ENCODE data around the gene NOB1.

NOB1 gene

DNA sequence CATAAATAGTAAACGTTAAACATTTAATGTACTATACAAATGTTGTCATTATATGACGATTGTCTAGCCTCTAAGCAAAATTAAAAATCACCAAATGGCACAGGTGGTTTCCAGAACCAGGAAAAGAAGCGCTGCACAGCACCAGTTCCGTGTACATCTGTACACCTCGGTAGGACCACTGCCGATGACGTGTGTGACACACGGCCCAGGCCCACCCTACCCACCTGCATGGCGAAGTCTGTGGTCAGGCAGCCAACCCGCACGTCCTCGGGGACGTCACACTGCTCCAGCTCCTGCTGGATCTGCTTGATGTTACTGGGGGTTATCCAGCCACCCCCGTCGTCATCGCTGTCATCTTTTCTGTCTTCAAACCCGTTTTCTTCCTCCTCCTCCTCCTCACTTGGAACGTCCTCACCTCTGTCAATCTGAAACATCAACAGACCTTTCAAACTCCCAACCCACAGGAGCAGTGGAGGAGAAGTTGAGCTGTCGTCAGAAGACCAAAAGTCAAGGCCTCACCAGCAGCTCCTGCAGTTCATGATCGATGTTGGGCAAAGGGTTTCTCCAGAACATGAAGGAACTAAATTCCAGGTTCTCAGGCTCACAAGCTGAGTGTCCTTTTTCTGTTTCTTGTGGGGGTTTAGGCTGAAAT lies 5.9 kb downstream of the NOB1 start:
- Histone ChIP-seq H3K27ac (replicated peaks; ENCODE audit: low read length) (no peak overlapping the region), H2AK5ac (ENCODE audit: low read depth, low read length) (no peak overlapping the region), H3K18ac (ENCODE audit: low read length) (no peak overlapping the region), H3K4me3 (ENCODE audit: low read length in 2 of 2) (no peak overlapping the region), H3K4ac (ENCODE audit: low read length) (no peak overlapping the region), H3K23ac (ENCODE audit: low read depth, low read length, poor library complexity) (no peak overlapping the region), H2AFZ (ENCODE audit: low read length) (no peak overlapping the region), H3K36me3 (replicated peaks in 1 of 2; ENCODE audit: control insufficient read depth in 2 of 2, insufficient read depth in 2 of 2, low read length in 2 of 2) (peaks cover 50 to 95% of the 10 kb centered on the region in 2 donors), H4K91ac (ENCODE audit: low read depth, low read length, poor library complexity) (no peak overlapping the region), H2BK5ac (ENCODE audit: low read length) (no peak overlapping the region), H3K79me1 (ENCODE audit: low read depth, low read length) (peaks cover 6% of the 10 kb centered on the region), H3K14ac (ENCODE audit: low read length) (no peak overlapping the region), H2BK12ac (ENCODE audit: low read length) (no peak overlapping the region), H3K9me3 (replicated peaks in 1 of 2; ENCODE audit: control insufficient read depth in 2 of 2, insufficient read depth in 1 of 2, low read depth in 1 of 2, low read length in 2 of 2) (no peaks in the 10 kb centered on the region), H3K27me3 (ENCODE audit: control insufficient read depth in 3 of 3, insufficient read depth in 3 of 3, low read depth in 1 of 3, low read length in 3 of 3) (no peaks in the 10 kb centered on the region), H3K9ac (ENCODE audit: low read depth, low read length, poor library complexity) (no peak overlapping the region), H4K8ac (ENCODE audit: low read depth, low read length) (no peak overlapping the region), H2BK15ac (ENCODE audit: low read length) (no peak overlapping the region), H2BK120ac (ENCODE audit: low read depth, low read length) (no peak overlapping the region), H3K4me2 (ENCODE audit: insufficient read depth, low read length, poor library complexity, severe bottlenecking) (no peak overlapping the region), H3K4me1 (ENCODE audit: control insufficient read depth in 2 of 2, insufficient read depth in 1 of 2, low read depth in 1 of 2, low read length in 2 of 2) (peaks cover 0 to 3% of the 10 kb centered on the region in 2 donors)
- DNase-seq (ENCODE audit: low spot score), result no peak
- WGBS, 2 donors (ENCODE audit: extremely low coverage in 2 of 2, insufficient read length in 2 of 2, insufficient replicate concordance in 1 of 2), result no CpG with 5 or more reads among the region's 20 CpGs

DNA sequence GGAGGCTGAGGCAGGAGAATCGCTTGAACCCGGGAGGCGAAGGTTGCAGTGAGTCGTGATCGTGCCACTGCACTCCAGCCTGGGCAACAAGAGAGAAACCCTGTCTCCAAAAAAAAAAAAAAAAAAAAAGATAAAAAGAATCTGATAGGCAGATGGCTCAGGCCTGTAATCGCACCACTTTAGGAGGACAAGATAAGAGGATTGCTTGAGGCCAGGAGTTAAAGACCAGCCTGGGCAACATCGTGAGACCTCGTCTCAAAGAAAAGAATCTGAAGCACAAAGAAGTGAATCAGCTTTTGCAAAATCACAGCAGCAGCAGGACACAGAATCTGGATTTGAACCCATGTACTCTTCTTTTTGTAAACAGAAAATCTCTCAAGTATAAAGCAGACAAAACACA lies 7.6 kb downstream of the NOB1 start:
- Histone ChIP-seq H2BK15ac (ENCODE audit: low read length) (no peak overlapping the region), H3K18ac (ENCODE audit: low read length) (no peak overlapping the region), H3K14ac (ENCODE audit: low read length) (no peak overlapping the region), H3K79me1 (ENCODE audit: low read depth, low read length) (peaks cover 6% of the 10 kb centered on the region), H2AK5ac (ENCODE audit: low read depth, low read length) (no peak overlapping the region), H3K27me3 (ENCODE audit: control insufficient read depth in 3 of 3, insufficient read depth in 3 of 3, low read depth in 1 of 3, low read length in 3 of 3) (no peaks in the 10 kb centered on the region), H2BK12ac (ENCODE audit: low read length) (no peak overlapping the region), H2BK120ac (ENCODE audit: low read depth, low read length) (no peak overlapping the region), H3K27ac (replicated peaks; ENCODE audit: low read length) (no peak overlapping the region), H4K8ac (ENCODE audit: low read depth, low read length) (no peak overlapping the region), H2AFZ (ENCODE audit: low read length) (no peak overlapping the region), H3K4me2 (ENCODE audit: insufficient read depth, low read length, poor library complexity, severe bottlenecking) (no peak overlapping the region), H4K91ac (ENCODE audit: low read depth, low read length, poor library complexity) (no peak overlapping the region), H3K36me3 (replicated peaks in 1 of 2; ENCODE audit: control insufficient read depth in 2 of 2, insufficient read depth in 2 of 2, low read length in 2 of 2) (peaks cover 60 to 99% of the 10 kb centered on the region in 2 donors), H2BK5ac (ENCODE audit: low read length) (no peak overlapping the region), H3K4me3 (ENCODE audit: low read length in 2 of 2) (no peak overlapping the region), H3K4me1 (ENCODE audit: control insufficient read depth in 2 of 2, insufficient read depth in 1 of 2, low read depth in 1 of 2, low read length in 2 of 2) (no peaks in the 10 kb centered on the region), H3K9me3 (replicated peaks in 1 of 2; ENCODE audit: control insufficient read depth in 2 of 2, insufficient read depth in 1 of 2, low read depth in 1 of 2, low read length in 2 of 2) (no peaks in the 10 kb centered on the region), H3K9ac (ENCODE audit: low read depth, low read length, poor library complexity) (no peak overlapping the region), H3K23ac (ENCODE audit: low read depth, low read length, poor library complexity) (no peak overlapping the region), H3K4ac (ENCODE audit: low read length) (no peak overlapping the region)
- WGBS, 2 donors (ENCODE audit: extremely low coverage in 2 of 2, insufficient read length in 2 of 2, insufficient replicate concordance in 1 of 2), result no CpG with 5 or more reads among the region's 8 CpGs
- DNase-seq (ENCODE audit: low spot score), result no peak

DNA sequence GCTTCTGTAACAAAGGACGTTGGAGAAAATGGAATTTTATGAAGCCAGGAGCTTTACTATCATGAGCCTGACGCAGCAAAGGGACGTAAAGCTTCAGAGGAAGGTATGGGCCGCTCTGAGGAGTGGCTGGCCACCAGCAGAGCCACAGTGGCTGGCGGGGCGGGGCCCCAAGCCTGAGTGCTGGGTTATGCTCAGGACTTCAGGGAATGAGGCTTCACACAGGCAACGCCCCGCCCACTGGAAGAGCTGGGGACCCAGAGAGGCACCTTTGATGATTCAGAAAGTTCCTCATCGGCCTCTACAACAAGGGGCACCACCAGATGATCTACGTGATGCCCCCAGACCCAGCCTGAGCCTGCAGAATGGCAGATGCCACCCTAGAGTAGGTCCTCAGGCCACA lies 8.8 kb downstream of the NOB1 start:
- Histone ChIP-seq H3K18ac (ENCODE audit: low read length) (no peak overlapping the region), H3K14ac (ENCODE audit: low read length) (no peak overlapping the region), H3K9ac (ENCODE audit: low read depth, low read length, poor library complexity) (no peak overlapping the region), H3K79me1 (ENCODE audit: low read depth, low read length) (peaks cover 3% of the 10 kb centered on the region), H3K27ac (replicated peaks; ENCODE audit: low read length) (no peak overlapping the region), H3K4me3 (ENCODE audit: low read length in 2 of 2) (no peak overlapping the region), H3K36me3 (replicated peaks in 1 of 2; ENCODE audit: control insufficient read depth in 2 of 2, insufficient read depth in 2 of 2, low read length in 2 of 2) (peaks cover 68 to 99% of the 10 kb centered on the region in 2 donors), H3K9me3 (replicated peaks in 1 of 2; ENCODE audit: control insufficient read depth in 2 of 2, insufficient read depth in 1 of 2, low read depth in 1 of 2, low read length in 2 of 2) (no peaks in the 10 kb centered on the region), H3K23ac (ENCODE audit: low read depth, low read length, poor library complexity) (peak overlapping the region; percentile 48), H3K27me3 (ENCODE audit: control insufficient read depth in 3 of 3, insufficient read depth in 3 of 3, low read depth in 1 of 3, low read length in 3 of 3) (no peaks in the 10 kb centered on the region), H2BK120ac (ENCODE audit: low read depth, low read length) (no peak overlapping the region), H2BK15ac (ENCODE audit: low read length) (no peak overlapping the region), H3K4ac (ENCODE audit: low read length) (no peak overlapping the region), H3K4me2 (ENCODE audit: insufficient read depth, low read length, poor library complexity, severe bottlenecking) (no peak overlapping the region), H4K8ac (ENCODE audit: low read depth, low read length) (no peak overlapping the region), H4K91ac (ENCODE audit: low read depth, low read length, poor library complexity) (no peak overlapping the region), H2BK5ac (ENCODE audit: low read length) (no peak overlapping the region), H2AK5ac (ENCODE audit: low read depth, low read length) (no peak overlapping the region), H2AFZ (ENCODE audit: low read length) (no peak overlapping the region), H3K4me1 (ENCODE audit: control insufficient read depth in 2 of 2, insufficient read depth in 1 of 2, low read depth in 1 of 2, low read length in 2 of 2) (no peaks in the 10 kb centered on the region), H2BK12ac (ENCODE audit: low read length) (no peak overlapping the region)
- no CpG with 5 or more reads among the region's 10 CpGs for WGBS, 2 donors (ENCODE audit: extremely low coverage in 2 of 2, insufficient read length in 2 of 2, insufficient replicate concordance in 1 of 2)
- no peak for DNase-seq (ENCODE audit: low spot score)

DNA sequence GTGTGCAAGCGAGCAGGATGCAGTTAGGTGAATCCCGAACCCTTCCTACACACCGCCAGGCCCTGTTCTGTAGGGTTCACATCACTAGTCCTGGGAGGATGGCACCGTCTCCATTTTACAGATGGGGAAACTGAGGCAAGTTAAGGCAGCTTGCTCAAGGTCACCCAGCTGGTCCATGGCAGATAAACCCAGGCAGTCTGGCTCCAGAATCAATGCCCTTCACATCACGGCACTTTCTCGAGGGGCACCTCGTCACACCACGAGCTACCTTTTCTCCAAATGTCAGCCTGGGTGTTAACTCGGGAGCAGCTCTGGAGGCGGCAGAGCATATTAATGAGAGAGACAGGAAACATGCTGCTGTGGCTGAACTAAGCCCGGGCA lies 9.5 kb downstream of the NOB1 start:
- Histone ChIP-seq H3K36me3 (replicated peaks in 1 of 2; ENCODE audit: control insufficient read depth in 2 of 2, insufficient read depth in 2 of 2, low read length in 2 of 2) (peaks cover 67 to 96% of the 10 kb centered on the region in 2 donors), H3K18ac (ENCODE audit: low read length) (no peak overlapping the region), H3K79me1 (ENCODE audit: low read depth, low read length) (peaks cover 2% of the 10 kb centered on the region), H2BK5ac (ENCODE audit: low read length) (no peak overlapping the region), H3K4me1 (ENCODE audit: control insufficient read depth in 2 of 2, insufficient read depth in 1 of 2, low read depth in 1 of 2, low read length in 2 of 2) (no peaks in the 10 kb centered on the region), H3K9ac (ENCODE audit: low read depth, low read length, poor library complexity) (peak overlapping the region; percentile 13), H3K14ac (ENCODE audit: low read length) (no peak overlapping the region), H2AFZ (ENCODE audit: low read length) (no peak overlapping the region), H4K8ac (ENCODE audit: low read depth, low read length) (no peak overlapping the region), H2AK5ac (ENCODE audit: low read depth, low read length) (no peak overlapping the region), H2BK15ac (ENCODE audit: low read length) (no peak overlapping the region), H3K4me3 (ENCODE audit: low read length in 2 of 2) (no peak overlapping the region), H2BK12ac (ENCODE audit: low read length) (no peak overlapping the region), H4K91ac (ENCODE audit: low read depth, low read length, poor library complexity) (no peak overlapping the region), H3K9me3 (replicated peaks in 1 of 2; ENCODE audit: control insufficient read depth in 2 of 2, insufficient read depth in 1 of 2, low read depth in 1 of 2, low read length in 2 of 2) (no peaks in the 10 kb centered on the region), H3K27me3 (ENCODE audit: control insufficient read depth in 3 of 3, insufficient read depth in 3 of 3, low read depth in 1 of 3, low read length in 3 of 3) (no peaks in the 10 kb centered on the region), H3K27ac (replicated peaks; ENCODE audit: low read length) (no peak overlapping the region), H3K4ac (ENCODE audit: low read length) (no peak overlapping the region), H3K23ac (ENCODE audit: low read depth, low read length, poor library complexity) (no peak overlapping the region), H3K4me2 (ENCODE audit: insufficient read depth, low read length, poor library complexity, severe bottlenecking) (no peak overlapping the region), H2BK120ac (ENCODE audit: low read depth, low read length) (no peak overlapping the region)
- DNase-seq (ENCODE audit: low spot score), result no peak
- no CpG with 5 or more reads among the region's 11 CpGs for WGBS, 2 donors (ENCODE audit: extremely low coverage in 2 of 2, insufficient read length in 2 of 2, insufficient replicate concordance in 1 of 2)

All from neuronal stem cell (in vitro differentiated cells).